Measurements from ENCODE around the gene ANKRD11. TPM values are rescaled to one million over a fixed set of nuclear protein-coding genes. Genes with fewer than 3 reads are reported as not detected.
"Not testable (repeated sequence)": the region's sequence is repeated elsewhere in the genome, so short reads cannot be mapped to it uniquely, and the experiment has no call there.

The ANKRD11 gene
- polyA plus RNA-seq, 2 donors: 37.1 to 73.5 TPM

GRCh38 chr16:89308391-89309333, 181.7 kb downstream of the ANKRD11 start:
- peaks cover 0 to 41% of the 10 kb centered on the region in 2 donors for H3K36me3 ChIP-seq (ENCODE audit: control insufficient read depth in 2 of 2, insufficient read depth in 2 of 2, low read length in 1 of 2)
- H3K27ac ChIP-seq (ENCODE audit: low read depth in 2 of 2, low read length in 1 of 2): peak overlapping the region in 1 of 2 donors; percentile 15

GRCh38 chr16:89307421-89307805, 182.9 kb downstream of the ANKRD11 start:
- H3K4me1 ChIP-seq (ENCODE audit: control insufficient read depth in 2 of 2, insufficient read depth in 2 of 2, low read length in 1 of 2): peaks cover 3 to 7% of the 10 kb centered on the region in 2 donors
- H3K27me3 ChIP-seq (ENCODE audit: control insufficient read depth in 1 of 2, insufficient read depth in 2 of 2, low read length in 2 of 2): no peaks in the 10 kb centered on the region
- H3K36me3 ChIP-seq (ENCODE audit: control insufficient read depth in 2 of 2, insufficient read depth in 2 of 2, low read length in 1 of 2): peaks cover 0 to 42% of the 10 kb centered on the region in 2 donors
- H3K9me3 ChIP-seq (ENCODE audit: control insufficient read depth in 2 of 2, insufficient read depth in 1 of 2, low read depth in 1 of 2, low read length in 1 of 2): no peaks in the 10 kb centered on the region
- WGBS, 2 donors: 89 to 94% methylated on average over 14 of the region's 14 CpGs
- no peak overlapping the region for H3K27ac ChIP-seq (ENCODE audit: low read depth in 2 of 2, low read length in 1 of 2)
- no peak overlapping the region for H3K4me3 ChIP-seq (ENCODE audit: low read depth in 1 of 2, low read length in 2 of 2)

More at GRCh38 chr16:89308391-89309333, 181.7 kb downstream of the ANKRD11 start:
- WGBS, 2 donors: 79 to 85% methylated on average over 30 of the region's 30 CpGs
- H3K27me3 ChIP-seq (ENCODE audit: control insufficient read depth in 1 of 2, insufficient read depth in 2 of 2, low read length in 2 of 2): no peaks in the 10 kb centered on the region
- H3K9me3 ChIP-seq (ENCODE audit: control insufficient read depth in 2 of 2, insufficient read depth in 1 of 2, low read depth in 1 of 2, low read length in 1 of 2): peaks cover 0 to 4% of the 10 kb centered on the region in 2 donors
- H3K4me3 ChIP-seq (ENCODE audit: low read depth in 1 of 2, low read length in 2 of 2): no peak overlapping the region
- H3K4me1 ChIP-seq (ENCODE audit: control insufficient read depth in 2 of 2, insufficient read depth in 2 of 2, low read length in 1 of 2): peaks cover 5 to 10% of the 10 kb centered on the region in 2 donors

GRCh38 chr16:89306457-89307420, 183.6 kb downstream of the ANKRD11 start:
- H3K9me3 ChIP-seq (ENCODE audit: control insufficient read depth in 2 of 2, insufficient read depth in 1 of 2, low read depth in 1 of 2, low read length in 1 of 2); H3K4me3 ChIP-seq (ENCODE audit: low read depth in 1 of 2, low read length in 2 of 2); H3K4me1 ChIP-seq (ENCODE audit: control insufficient read depth in 2 of 2, insufficient read depth in 2 of 2, low read length in 1 of 2); H3K27me3 ChIP-seq (ENCODE audit: control insufficient read depth in 1 of 2, insufficient read depth in 2 of 2, low read length in 2 of 2); H3K27ac ChIP-seq (ENCODE audit: low read depth in 2 of 2, low read length in 1 of 2): not testable (repeated sequence)
- 97% methylated on average over 60 to 62 of the region's 69 CpGs for WGBS, 2 donors
- peaks cover 0 to 38% of the 10 kb centered on the region in 2 donors for H3K36me3 ChIP-seq (ENCODE audit: control insufficient read depth in 2 of 2, insufficient read depth in 2 of 2, low read length in 1 of 2)

GRCh38 chr16:89304941-89305705, 185.2 kb downstream of the ANKRD11 start:
- H3K27ac ChIP-seq (ENCODE audit: low read depth in 2 of 2, low read length in 1 of 2): no peak overlapping the region
- 88 to 94% methylated on average over 41 to 43 of the region's 43 CpGs for WGBS, 2 donors
- H3K9me3 ChIP-seq (ENCODE audit: control insufficient read depth in 2 of 2, insufficient read depth in 1 of 2, low read depth in 1 of 2, low read length in 1 of 2): no peaks in the 10 kb centered on the region
- H3K4me1 ChIP-seq (ENCODE audit: control insufficient read depth in 2 of 2, insufficient read depth in 2 of 2, low read length in 1 of 2): peaks cover 2 to 13% of the 10 kb centered on the region in 2 donors
- H3K36me3 ChIP-seq (ENCODE audit: control insufficient read depth in 2 of 2, insufficient read depth in 2 of 2, low read length in 1 of 2): peaks cover 0 to 44% of the 10 kb centered on the region in 2 donors
- no peak overlapping the region for H3K4me3 ChIP-seq (ENCODE audit: low read depth in 1 of 2, low read length in 2 of 2)
- H3K27me3 ChIP-seq (ENCODE audit: control insufficient read depth in 1 of 2, insufficient read depth in 2 of 2, low read length in 2 of 2): no peaks in the 10 kb centered on the region

GRCh38 chr16:89304181-89304851, 186.0 kb downstream of the ANKRD11 start:
- WGBS, 2 donors: 92% methylated on average over 16 of the region's 16 CpGs
- no peaks in the 10 kb centered on the region for H3K9me3 ChIP-seq (ENCODE audit: control insufficient read depth in 2 of 2, insufficient read depth in 1 of 2, low read depth in 1 of 2, low read length in 1 of 2)
- H3K4me3 ChIP-seq (ENCODE audit: low read depth in 1 of 2, low read length in 2 of 2): no peak overlapping the region
- H3K27ac ChIP-seq (ENCODE audit: low read depth in 2 of 2, low read length in 1 of 2): no peak overlapping the region
- H3K36me3 ChIP-seq (ENCODE audit: control insufficient read depth in 2 of 2, insufficient read depth in 2 of 2, low read length in 1 of 2): peaks cover 0 to 44% of the 10 kb centered on the region in 2 donors
- peaks cover 2 to 18% of the 10 kb centered on the region in 2 donors for H3K4me1 ChIP-seq (ENCODE audit: control insufficient read depth in 2 of 2, insufficient read depth in 2 of 2, low read length in 1 of 2)
- H3K27me3 ChIP-seq (ENCODE audit: control insufficient read depth in 1 of 2, insufficient read depth in 2 of 2, low read length in 2 of 2): no peaks in the 10 kb centered on the region

GRCh38 chr16:89303617-89304016, 186.7 kb downstream of the ANKRD11 start:
- no peak overlapping the region for H3K4me3 ChIP-seq (ENCODE audit: low read depth in 1 of 2, low read length in 2 of 2)
- WGBS, 2 donors: 77 to 85% methylated on average over 8 of the region's 8 CpGs
- peaks cover 2 to 22% of the 10 kb centered on the region in 2 donors for H3K4me1 ChIP-seq (ENCODE audit: control insufficient read depth in 2 of 2, insufficient read depth in 2 of 2, low read length in 1 of 2)
- no peak overlapping the region for H3K27ac ChIP-seq (ENCODE audit: low read depth in 2 of 2, low read length in 1 of 2)
- no peaks in the 10 kb centered on the region for H3K9me3 ChIP-seq (ENCODE audit: control insufficient read depth in 2 of 2, insufficient read depth in 1 of 2, low read depth in 1 of 2, low read length in 1 of 2)
- peaks cover 0 to 47% of the 10 kb centered on the region in 2 donors for H3K36me3 ChIP-seq (ENCODE audit: control insufficient read depth in 2 of 2, insufficient read depth in 2 of 2, low read length in 1 of 2)
- H3K27me3 ChIP-seq (ENCODE audit: control insufficient read depth in 1 of 2, insufficient read depth in 2 of 2, low read length in 2 of 2): no peaks in the 10 kb centered on the region

- Histone ChIP-seq H3K27me3 (ENCODE audit: control insufficient read depth in 1 of 2, insufficient read depth in 2 of 2, low read length in 2 of 2) (no peaks in the 10 kb centered on the region), H3K4me1 (ENCODE audit: control insufficient read depth in 2 of 2, insufficient read depth in 2 of 2, low read length in 1 of 2) (peaks cover 12 to 25% of the 10 kb centered on the region in 2 donors), H3K36me3 (ENCODE audit: control insufficient read depth in 2 of 2, insufficient read depth in 2 of 2, low read length in 1 of 2) (peaks cover 0 to 46% of the 10 kb centered on the region in 2 donors), H3K27ac (ENCODE audit: low read depth in 2 of 2, low read length in 1 of 2) (peak overlapping the region; percentile 78 to 84), H3K4me3 (ENCODE audit: low read depth in 1 of 2, low read length in 2 of 2) (no peak overlapping the region), H3K9me3 (ENCODE audit: control insufficient read depth in 2 of 2, insufficient read depth in 1 of 2, low read depth in 1 of 2, low read length in 1 of 2) (no peaks in the 10 kb centered on the region)
- WGBS, 2 donors: 84 to 87% methylated on average over 9 of the region's 9 CpGs
Observed at GRCh38 chr16:89300976-89301360, 189.4 kb downstream of the ANKRD11 start.

GRCh38 chr16:89300311-89300975, 189.9 kb downstream of the ANKRD11 start:
- WGBS, 2 donors: 64 to 75% methylated on average over 21 of the region's 21 CpGs
- H3K9me3 ChIP-seq (ENCODE audit: control insufficient read depth in 2 of 2, insufficient read depth in 1 of 2, low read depth in 1 of 2, low read length in 1 of 2): no peaks in the 10 kb centered on the region

More at GRCh38 chr16:89300311-89300975, 189.9 kb downstream of the ANKRD11 start:
- Histone ChIP-seq H3K4me1 (ENCODE audit: control insufficient read depth in 2 of 2, insufficient read depth in 2 of 2, low read length in 1 of 2) (peaks cover 12 to 27% of the 10 kb centered on the region in 2 donors), H3K4me3 (ENCODE audit: low read depth in 1 of 2, low read length in 2 of 2) (no peak overlapping the region), H3K27ac (ENCODE audit: low read depth in 2 of 2, low read length in 1 of 2) (peak overlapping the region; percentile 84), H3K36me3 (ENCODE audit: control insufficient read depth in 2 of 2, insufficient read depth in 2 of 2, low read length in 1 of 2) (peaks cover 0 to 46% of the 10 kb centered on the region in 2 donors), H3K27me3 (ENCODE audit: control insufficient read depth in 1 of 2, insufficient read depth in 2 of 2, low read length in 2 of 2) (no peaks in the 10 kb centered on the region)

Data from esophagus (tissue), 2 donors.